Renal cortex interstitium (tissue), 15 donors: Measurements from ENCODE around the gene INO80E. TPM values are rescaled to one million over a fixed set of nuclear protein-coding genes. Genes with fewer than 3 reads are reported as not detected.
A peak's percentile ranks its signal among the peaks of the same experiment; 100 is the strongest.
"Not testable (repeated sequence)": the region's sequence is repeated elsewhere in the genome, so short reads cannot be mapped to it uniquely, and the experiment has no call there.

ENCODE experiments used
- DNase-seq, 11 donors: peaks; one replicate each; pipeline ENCODE4 v3.0.0-alpha.2; 2013; ENCODE audit warnings: low read depth in 9 of 11, low spot score in 4 of 11; ENCODE audit errors: extremely low read depth in 1 of 11
- long read RNA-seq, 16 experiments: transcript quantifications; one replicate each; lab custom pipeline, GENCODE V29; 2026
- polyA plus RNA-seq, 3 donors: library from polyadenylated mRNA; unstranded; fragments of 120-200 nt; gene quantifications; one replicate each; pipeline ENCODE4 v1.2.1, GENCODE V29; 2013; ENCODE audit not compliant: insufficient read length in 3 of 3

The INO80E gene
- polyA plus RNA-seq: 10 to 100 TPM; 42.4 to 64.5 (median 53.7) TPM
- long read RNA-seq, donor 1, transcript INO80E-207 (7 exons, 2,103 nt): major isoform, 7 of 10 reads
- long read RNA-seq, donor 1, partial matches to known transcripts: 0 of 10 reads
- long read RNA-seq, donor 1, other reads (novel, unspliced or antisense): 0 of 10 reads
- long read RNA-seq, donor 2, partial matches to known transcripts: 8 of 15 reads
- long read RNA-seq, donor 2, other reads (novel, unspliced or antisense): 0 of 15 reads
- long read RNA-seq, donor 3, transcript INO80E-207 (7 exons, 2,103 nt): major isoform, 12 of 53 reads
- long read RNA-seq, donor 3, partial matches to known transcripts: 26 of 53 reads
- long read RNA-seq, donor 3, other reads (novel, unspliced or antisense): 9 of 53 reads
- long read RNA-seq, donor 4, transcript INO80E-207 (7 exons, 2,103 nt): major isoform, 6 of 12 reads
- long read RNA-seq, donor 4, partial matches to known transcripts: 0 of 12 reads
- long read RNA-seq, donor 4, other reads (novel, unspliced or antisense): 0 of 12 reads
- long read RNA-seq, donor 5: 0 reads
- long read RNA-seq, donor 6, partial matches to known transcripts: 0 of 9 reads
- long read RNA-seq, donor 6, other reads (novel, unspliced or antisense): 0 of 9 reads
- long read RNA-seq, donor 7, transcript INO80E-207 (7 exons, 2,103 nt): major isoform, 8 of 14 reads
- long read RNA-seq, donor 7, partial matches to known transcripts: 0 of 14 reads
- long read RNA-seq, donor 7, other reads (novel, unspliced or antisense): 0 of 14 reads
- long read RNA-seq, donor 8: 0 reads
- long read RNA-seq, donor 9, transcript INO80E-207 (7 exons, 2,103 nt): major isoform, 7 of 11 reads
- long read RNA-seq, donor 9, partial matches to known transcripts: 0 of 11 reads
- long read RNA-seq, donor 9, other reads (novel, unspliced or antisense): 0 of 11 reads
- long read RNA-seq, donor 10, transcript INO80E-207 (7 exons, 2,103 nt): major isoform, 8 of 12 reads
- long read RNA-seq, donor 10, partial matches to known transcripts: 0 of 12 reads
- long read RNA-seq, donor 10, other reads (novel, unspliced or antisense): 0 of 12 reads
- long read RNA-seq, donor 11, transcript INO80E-207 (7 exons, 2,103 nt): major isoform, 5 of 7 reads
- long read RNA-seq, donor 11, partial matches to known transcripts: 0 of 7 reads
- long read RNA-seq, donor 11, other reads (novel, unspliced or antisense): 0 of 7 reads
- long read RNA-seq, donor 12, partial matches to known transcripts: 0 of 7 reads
- long read RNA-seq, donor 12, other reads (novel, unspliced or antisense): 0 of 7 reads
- long read RNA-seq, donor 13: 0 reads
- long read RNA-seq, donor 14, transcript INO80E-207 (7 exons, 2,103 nt): major isoform, 10 of 12 reads
- long read RNA-seq, donor 14, partial matches to known transcripts: 0 of 12 reads
- long read RNA-seq, donor 14, other reads (novel, unspliced or antisense): 0 of 12 reads
- long read RNA-seq, donor 15, transcript INO80E-207 (7 exons, 2,103 nt): major isoform, 7 of 13 reads
- long read RNA-seq, donor 15, partial matches to known transcripts: 0 of 13 reads
- long read RNA-seq, donor 15, other reads (novel, unspliced or antisense): 0 of 13 reads
- long read RNA-seq, donor 16, transcript INO80E-207 (7 exons, 2,103 nt): major isoform, 31 of 70 reads
- long read RNA-seq, donor 16, transcript INO80E-201 (6 exons, 1,489 nt): minor isoform, 6 of 70 reads
- long read RNA-seq, donor 16, partial matches to known transcripts: 26 of 70 reads
- long read RNA-seq, donor 16, other reads (novel, unspliced or antisense): 0 of 70 reads

- peak; percentile 86 to 96 (median 94) for DNase-seq
Measured at GRCh38 chr16:29995911-29996765, at the start of gene INO80E. Gene INO80E (plus strand): TSS chr16:29996241. CDS start chr16:29996311, 70 bp downstream.

GRCh38 chr16:29947897-29948296 is 48.1 kb upstream of the INO80E start:
- no peak for DNase-seq

- DNase-seq: no peak
Measured at GRCh38 chr16:29950806-29951461, 45.1 kb upstream of the INO80E start.

GRCh38 chr16:29951625-29952365 is 44.2 kb upstream of the INO80E start:
- DNase-seq: no peak

- no peak for DNase-seq
Measured at GRCh38 chr16:29958756-29959155, 37.3 kb upstream of the INO80E start.

GRCh38 chr16:29959293-29959692 is 36.7 kb upstream of the INO80E start:
- DNase-seq: no peak

- DNase-seq: not testable (repeated sequence)
Measured at GRCh38 chr16:29959821-29960220, 36.2 kb upstream of the INO80E start.

- no peak for DNase-seq
Measured at GRCh38 chr16:29961127-29961478, 34.9 kb upstream of the INO80E start.

- DNase-seq: peak; percentile 77 to 92 (median 87)
Measured at GRCh38 chr16:29961479-29962343, 34.3 kb upstream of the INO80E start, which contains the start of gene TMEM219. Gene TMEM219 (plus strand): TSS chr16:29962079. CDS start chr16:29963144, 1,065 bp downstream.

GRCh38 chr16:29962344-29962994 is 33.6 kb upstream of the INO80E start:
- DNase-seq: peak in 1 of 11 donors; percentile 38

GRCh38 chr16:29963021-29963743 is 32.9 kb upstream of the INO80E start:
- no peak for DNase-seq

GRCh38 chr16:29968205-29968604 is 27.8 kb upstream of the INO80E start:
- DNase-seq: no peak

- DNase-seq: no peak
Measured at GRCh38 chr16:29971304-29971703, 24.7 kb upstream of the INO80E start.

- no peak for DNase-seq
Measured at GRCh38 chr16:29972500-29972899, 23.5 kb upstream of the INO80E start.
